GM21717 (cell line): ENCODE results near the gene EIF2D.
"Not testable (repeated sequence)": the region's sequence is repeated elsewhere in the genome, so short reads cannot be mapped to it uniquely, and the experiment has no call there.

Experiments used
- ATAC-seq: cut with Tn5 transposase; IDR thresholded peaks from one replicate; pipeline ENCODE4 v1.9.1; 2021; ENCODE audit warnings: mild to moderate bottlenecking, moderate library complexity; ENCODE audit not compliant: unreplicated experiment

The EIF2D gene

GRCh38 chr1:206612129-206612876 lies at the start of gene EIF2D:
EIF2D (minus strand) TSS chr1:206612465; CDS start chr1:206612342, 123 bp downstream.
- ATAC-seq, result peak; percentile 73

GRCh38 chr1:206661161-206661820 lies 49.0 kb upstream of the EIF2D start:
- no peak for ATAC-seq

GRCh38 chr1:206660136-206660535 lies 47.9 kb upstream of the EIF2D start:
- no peak for ATAC-seq

- ATAC-seq, result no peak
Observed at GRCh38 chr1:206658981-206659273, 46.7 kb upstream of the EIF2D start.

GRCh38 chr1:206658264-206658980 lies 46.2 kb upstream of the EIF2D start:
- no peak for ATAC-seq

GRCh38 chr1:206657751-206658150 lies 45.5 kb upstream of the EIF2D start:
- ATAC-seq, result no peak

GRCh38 chr1:206656936-206657335 lies 44.7 kb upstream of the EIF2D start:
- ATAC-seq, result no peak

- no peak for ATAC-seq
Observed at GRCh38 chr1:206655471-206655882, 43.2 kb upstream of the EIF2D start.

GRCh38 chr1:206654828-206655227 lies 42.6 kb upstream of the EIF2D start:
- ATAC-seq, result no peak

- no peak for ATAC-seq
Observed at GRCh38 chr1:206653715-206654459, 41.6 kb upstream of the EIF2D start.

- no peak for ATAC-seq
Observed at GRCh38 chr1:206651958-206652890, 40.0 kb upstream of the EIF2D start.

GRCh38 chr1:206651014-206651413 lies 38.7 kb upstream of the EIF2D start:
- ATAC-seq, result no peak

GRCh38 chr1:206649261-206649921 lies 37.1 kb upstream of the EIF2D start:
- ATAC-seq, result no peak

- no peak for ATAC-seq
Observed at GRCh38 chr1:206647224-206647623, 35.0 kb upstream of the EIF2D start.

- ATAC-seq, result no peak
Observed at GRCh38 chr1:206646504-206646903, 34.2 kb upstream of the EIF2D start.

GRCh38 chr1:206643118-206643698 lies 30.9 kb upstream of the EIF2D start:
- no peak for ATAC-seq

- not testable (repeated sequence) for ATAC-seq
Observed at GRCh38 chr1:206642074-206642473, 29.8 kb upstream of the EIF2D start.

- no peak for ATAC-seq
Observed at GRCh38 chr1:206637605-206638004, 25.3 kb upstream of the EIF2D start.

GRCh38 chr1:206636671-206637070 lies 24.4 kb upstream of the EIF2D start:
- ATAC-seq, result no peak
